Activated CD4-positive, CD25-positive, alpha-beta regulatory T cell treated with anti-CD3 and anti-CD28 coated beads, Interleukin-2, amount 50 U/mL, for 72 hours (primary cell): Measurements from ENCODE around the gene CHST4.
"Not testable (repeated sequence)": the region's sequence is repeated elsewhere in the genome, so short reads cannot be mapped to it uniquely, and the experiment has no call there.

ENCODE experiments used
- DNase-seq: peaks from one replicate; pipeline ENCODE4 v3.0.0; 2021

Gene CHST4

DNA sequence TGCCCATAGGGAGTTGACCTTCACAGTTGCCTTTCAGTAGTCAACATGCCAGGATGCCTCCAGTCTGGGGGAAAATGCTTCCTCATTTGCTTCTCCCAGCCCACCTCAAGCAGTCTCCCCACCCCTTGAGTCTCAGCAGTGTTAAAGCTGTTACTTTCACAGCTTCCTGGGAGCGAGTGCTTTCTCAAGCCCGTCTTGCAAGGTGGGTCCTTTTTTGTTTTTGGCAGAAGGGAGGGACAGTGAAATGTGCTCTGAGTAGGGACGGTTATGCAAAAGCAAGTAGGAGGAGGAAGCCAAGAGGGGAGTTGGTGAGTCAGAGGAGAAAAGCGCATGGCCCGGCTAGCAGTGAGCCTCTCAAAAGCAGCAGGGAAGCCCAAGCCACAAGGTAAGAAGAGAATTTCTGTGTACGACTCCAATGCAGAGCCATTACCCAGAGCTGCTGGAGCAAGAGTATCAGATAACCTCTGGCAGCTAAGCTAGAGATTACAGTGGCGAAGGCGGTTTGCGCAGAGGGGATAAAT, at the start of gene CHST4:
TSS of gene CHST4 (plus strand) at position 316 of the 521 bp plus-strand sequence. CDS start 10,252 bp downstream, outside the sequence.
- DNase-seq = no peak

DNA sequence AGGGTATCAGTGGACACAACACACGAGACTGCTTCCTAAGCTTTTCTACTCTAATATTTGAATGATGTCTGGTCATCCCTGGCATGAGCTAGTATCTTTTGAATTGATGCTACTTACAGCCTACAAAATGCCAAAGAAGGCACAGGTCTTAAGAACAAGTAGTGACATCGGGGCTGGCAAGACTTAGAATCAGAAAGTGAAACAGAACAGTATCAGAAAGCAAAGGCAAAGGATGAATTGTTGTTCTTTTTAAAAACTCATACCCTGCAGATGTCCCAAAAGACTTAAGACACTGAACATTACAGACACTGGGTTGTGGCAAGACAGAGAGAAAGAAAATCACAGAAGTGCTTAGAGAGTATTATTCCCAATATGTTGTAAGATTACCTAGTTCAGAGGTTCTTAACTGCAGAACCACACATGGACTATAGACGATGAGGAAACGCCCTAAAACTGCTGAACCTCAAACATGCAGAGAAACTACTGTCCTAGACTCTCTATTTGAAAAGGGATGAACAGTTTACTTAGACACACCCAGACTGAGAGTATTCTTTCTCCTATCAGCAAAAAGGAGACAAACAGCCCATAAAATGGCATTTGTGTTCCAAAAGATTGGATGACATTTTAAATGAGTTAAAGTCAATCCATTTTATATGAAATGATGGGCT, 49.6 kb upstream of the CHST4 start:
- no peak for DNase-seq

DNA sequence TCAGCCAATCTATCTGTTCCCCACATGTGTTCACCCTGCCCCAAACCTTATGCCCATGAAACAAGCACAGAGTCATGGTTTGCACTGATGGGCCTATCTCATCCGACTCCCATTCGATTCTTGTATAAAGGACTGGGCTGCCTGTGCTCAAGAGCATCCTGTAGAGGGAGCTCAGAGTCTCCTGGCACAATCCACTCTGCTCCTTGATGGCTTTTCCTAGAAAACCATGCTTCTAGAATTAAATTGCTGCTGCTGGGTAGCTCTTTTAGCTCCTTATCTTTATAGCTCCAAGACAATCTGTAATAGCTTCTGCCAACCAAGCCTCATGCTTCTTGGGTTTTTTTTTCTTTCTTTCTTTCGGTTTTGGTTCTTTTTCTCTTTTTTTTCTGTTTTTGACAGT, 46.8 kb upstream of the CHST4 start:
- DNase-seq = no peak

DNA sequence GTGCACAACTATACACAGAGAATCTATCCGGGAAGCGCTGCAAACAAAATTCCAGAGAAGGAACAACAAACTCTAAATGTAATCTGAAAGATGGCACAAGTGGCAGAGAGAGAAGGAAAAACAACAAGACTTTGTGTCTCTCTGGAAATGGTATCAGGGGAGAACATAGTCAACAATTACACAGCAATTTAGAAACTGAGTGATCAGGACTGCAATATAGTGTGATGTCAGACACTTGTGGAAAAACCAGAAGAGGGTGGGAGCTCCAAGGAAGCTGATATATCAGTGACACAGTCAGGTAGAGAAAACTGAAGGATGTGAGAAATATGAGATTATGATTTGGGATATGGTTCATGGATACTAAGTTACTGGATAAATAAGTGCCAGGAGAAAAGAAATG, 45.3 kb upstream of the CHST4 start:
- DNase-seq = no peak

DNA sequence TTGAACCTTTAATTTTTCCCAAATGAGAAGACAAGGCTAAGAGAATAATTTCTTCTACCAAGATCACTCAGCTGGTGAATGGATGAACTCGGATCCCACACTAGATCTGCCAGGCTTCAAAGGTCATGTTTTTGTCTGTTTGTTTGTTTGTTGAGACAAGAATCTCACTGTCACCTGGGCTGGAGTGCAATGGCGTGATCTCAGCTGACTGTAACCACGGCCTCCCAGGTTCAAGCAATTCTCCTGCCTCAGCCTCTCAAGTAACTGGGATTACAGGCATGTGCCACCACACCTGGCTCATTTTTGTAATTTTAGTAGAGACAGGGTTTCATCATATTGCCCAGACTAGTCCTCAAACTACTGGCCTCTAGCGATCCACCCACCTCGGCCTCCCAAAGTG, 43.7 kb upstream of the CHST4 start:
- no peak for DNase-seq

DNA sequence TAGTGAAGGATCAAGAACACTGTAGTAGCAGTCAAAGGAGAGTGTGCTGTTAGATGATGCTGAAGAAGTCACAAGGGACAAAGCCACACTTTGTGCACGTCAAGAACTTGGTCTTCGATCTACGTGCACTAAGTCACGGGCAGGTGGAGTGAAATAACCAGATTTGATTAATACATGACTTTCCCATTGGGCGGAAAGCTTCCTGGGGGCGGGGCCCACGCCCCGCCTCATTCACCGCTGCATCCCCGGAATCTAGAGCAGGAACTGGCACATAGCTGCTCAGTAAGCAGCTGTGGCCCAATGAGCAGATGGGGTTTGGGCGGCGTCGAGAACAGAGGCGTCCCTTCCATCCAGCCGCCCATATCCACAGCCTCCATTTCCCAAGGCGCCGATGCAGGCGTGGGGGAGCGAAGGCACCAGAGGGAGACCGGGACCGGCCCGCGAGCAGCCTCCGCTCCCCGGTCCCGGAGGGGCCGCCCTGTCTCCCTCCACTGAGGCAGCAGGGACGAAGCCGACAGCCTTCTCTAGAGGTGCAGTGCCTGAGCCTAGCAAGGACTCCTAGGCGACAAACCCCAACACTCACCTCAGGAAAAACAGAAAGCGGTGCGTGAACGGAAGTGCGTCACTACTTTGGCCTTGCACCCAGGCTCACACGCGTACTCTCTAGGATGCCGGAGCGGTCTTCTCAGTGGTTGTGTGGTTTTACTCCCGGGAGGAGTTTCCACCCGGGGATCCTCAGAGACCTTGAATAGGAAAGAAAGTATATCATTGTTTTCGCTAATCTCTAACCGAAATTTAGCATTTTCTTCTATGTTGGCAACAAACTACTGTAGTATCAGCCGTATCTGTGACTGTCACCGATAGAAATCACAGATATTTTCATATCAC, 42.0 kb upstream of the CHST4 start:
- peak; percentile 71 for DNase-seq

DNA sequence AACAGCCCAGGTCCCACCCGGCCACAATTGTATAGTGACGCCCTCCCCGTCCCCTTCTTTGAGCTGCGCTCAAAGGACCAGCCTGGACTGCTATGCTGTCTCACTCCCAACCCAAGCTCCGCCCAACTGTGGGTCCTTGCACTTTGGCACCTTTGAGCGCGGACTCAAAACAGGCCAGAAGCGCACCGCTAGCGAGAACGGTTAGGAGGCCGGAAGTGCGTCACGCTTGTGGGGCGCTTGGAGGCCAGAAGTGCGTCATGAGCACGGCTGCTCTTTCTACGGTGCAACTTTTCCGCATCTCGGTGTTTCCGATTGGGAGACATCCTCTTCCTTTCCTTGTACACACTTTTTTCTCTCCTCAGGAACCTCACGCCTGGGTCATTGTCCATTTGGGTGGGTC, 37.1 kb upstream of the CHST4 start, which contains the start of gene ZNF19:
TSS of gene ZNF19 (minus strand) at position 203 of the 400 bp plus-strand sequence. CDS start 7,210 bp downstream, outside the sequence.
- DNase-seq = no peak

DNA sequence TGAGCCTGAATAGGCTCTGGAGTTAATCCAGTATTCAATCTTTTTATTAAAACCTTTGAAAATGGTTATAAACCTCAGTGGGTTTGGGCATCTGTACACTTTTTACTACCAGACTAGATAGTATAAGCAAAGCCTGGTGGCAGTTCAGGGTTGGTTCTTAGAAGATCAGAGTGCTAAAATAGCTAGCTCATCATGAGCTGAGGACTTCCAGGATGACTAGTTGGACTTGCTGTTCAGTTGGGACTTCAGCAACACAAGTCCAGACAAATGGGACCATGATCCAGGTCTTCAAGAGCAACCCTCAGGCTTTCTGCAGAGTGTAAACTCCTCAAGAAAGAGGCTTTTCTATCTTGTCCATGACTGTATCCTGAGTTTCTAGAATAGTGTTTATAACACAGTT, 35.9 kb upstream of the CHST4 start:
- DNase-seq = no peak

DNA sequence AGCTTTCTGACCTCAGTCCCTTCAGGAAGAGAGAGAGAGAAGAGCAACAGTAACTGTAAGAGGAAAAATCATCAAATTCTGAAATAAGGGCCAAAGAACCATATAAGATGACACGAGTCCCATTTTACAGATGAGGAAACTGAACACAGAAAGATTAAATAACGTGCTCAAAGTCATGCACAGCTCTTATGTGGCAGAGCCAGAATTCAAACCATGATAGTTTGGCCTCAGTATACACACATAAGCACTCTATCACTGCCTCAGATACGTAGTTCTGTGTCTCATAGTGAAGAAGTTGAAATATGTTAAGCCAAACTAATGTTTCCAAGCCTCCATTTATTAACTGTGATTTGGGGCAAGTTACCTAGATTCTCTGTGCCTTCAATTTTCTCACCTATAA, 35.2 kb upstream of the CHST4 start:
- no peak for DNase-seq

DNA sequence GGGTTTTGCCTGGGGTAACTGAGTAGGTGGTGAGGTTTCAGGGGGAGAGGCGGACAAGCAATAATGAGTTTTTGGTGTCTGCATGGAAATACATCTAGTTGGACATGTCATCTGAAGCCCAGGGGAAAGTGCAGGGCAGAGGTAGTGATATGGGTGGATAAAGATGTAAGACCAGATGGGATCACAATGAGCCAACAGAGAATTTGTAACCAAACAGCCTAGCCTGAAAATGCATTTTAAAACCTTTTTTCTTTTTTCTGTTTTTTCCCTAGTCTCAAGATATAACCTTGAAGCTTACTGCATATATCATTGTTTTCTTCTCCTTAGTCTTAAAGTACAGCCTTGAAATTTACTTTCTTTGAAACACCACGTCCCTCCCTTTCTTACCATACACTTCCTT, 33.4 kb upstream of the CHST4 start:
- DNase-seq = no peak

DNA sequence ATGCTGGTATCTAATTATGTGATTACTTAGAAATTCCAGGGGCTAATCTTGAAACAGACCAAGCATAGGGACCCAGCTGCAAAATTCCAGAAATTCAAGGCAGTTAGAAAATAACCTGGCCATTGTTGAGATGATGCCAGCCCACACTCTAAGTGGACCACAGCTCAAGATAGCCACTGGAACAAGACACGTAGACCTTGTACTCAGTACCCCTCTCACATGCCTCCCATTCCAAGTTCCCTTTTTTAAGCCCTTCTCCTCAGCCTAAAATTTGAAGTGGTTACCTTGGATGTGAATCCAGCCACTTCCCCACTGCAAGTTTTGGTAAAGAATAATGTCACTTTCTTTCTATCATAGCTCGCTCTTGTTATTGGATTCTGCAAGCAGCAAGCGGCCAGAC, 33.0 kb upstream of the CHST4 start:
- no peak for DNase-seq

DNA sequence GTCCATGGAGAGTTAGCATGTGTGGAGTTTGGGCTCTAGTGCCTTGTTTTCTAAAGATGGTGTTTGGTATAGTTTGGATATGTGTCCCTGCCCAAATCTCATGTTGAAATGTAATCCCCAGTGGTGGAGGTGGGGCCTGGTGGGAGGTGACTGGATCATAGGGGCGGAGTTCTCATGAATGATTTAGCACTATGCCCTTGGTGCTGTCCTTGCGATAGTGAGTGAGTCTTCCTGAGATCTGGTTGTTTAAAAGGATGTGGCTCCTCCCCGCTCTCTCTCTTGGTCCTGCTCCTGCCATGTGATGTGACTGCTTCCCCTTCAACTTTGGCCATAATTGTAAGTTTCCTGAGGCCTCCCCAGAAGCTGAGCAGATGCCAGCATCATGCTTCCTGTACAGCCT, 28.2 kb upstream of the CHST4 start:
- DNase-seq = no peak

DNA sequence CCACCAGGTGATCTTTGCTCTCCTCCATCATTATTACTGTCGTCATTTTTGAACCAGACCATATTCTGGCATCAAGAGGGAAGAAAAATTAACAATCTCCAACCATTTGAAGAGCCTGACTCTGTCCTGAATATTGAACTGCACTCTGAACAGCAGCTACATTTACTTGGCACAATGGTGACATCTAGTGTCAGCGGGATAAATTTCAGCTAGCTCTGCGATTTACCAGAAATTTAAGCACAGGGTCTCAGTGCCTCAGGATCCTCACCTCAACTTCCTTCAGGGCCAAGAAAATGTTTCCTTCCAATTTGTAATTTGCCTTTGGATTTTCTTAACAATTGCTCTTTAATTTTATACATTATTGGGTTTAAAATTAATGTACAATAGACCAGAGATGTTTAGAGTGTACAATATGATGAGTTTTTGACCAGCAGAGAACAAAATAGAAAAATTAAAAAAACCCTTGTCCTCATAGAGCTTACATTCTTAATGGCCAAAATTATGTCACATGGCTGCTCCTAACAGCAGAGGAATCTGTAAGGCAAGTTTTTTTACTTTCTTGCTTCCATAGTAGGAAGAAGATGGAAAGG, 26.4 kb upstream of the CHST4 start:
- peak; percentile 33 for DNase-seq

DNA sequence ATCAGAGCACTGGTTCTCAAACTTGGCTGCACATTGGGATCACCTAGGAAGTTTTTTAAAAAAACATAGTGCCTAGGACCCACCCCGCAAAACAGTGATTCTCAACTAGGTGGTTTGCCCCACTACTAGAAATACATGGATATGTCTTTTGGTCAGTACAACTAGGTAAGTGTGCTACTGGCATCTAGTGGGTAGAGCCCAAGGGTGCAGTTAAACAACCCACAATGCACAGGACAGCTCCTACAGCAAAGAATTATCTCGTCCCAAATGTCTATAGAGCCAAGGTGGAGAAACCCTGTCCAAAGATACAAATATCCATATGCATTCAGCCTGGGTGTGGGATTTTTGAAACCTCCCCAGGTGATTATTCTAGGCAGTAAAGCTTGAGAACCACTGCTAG, 25.3 kb upstream of the CHST4 start:
- DNase-seq = no peak

DNA sequence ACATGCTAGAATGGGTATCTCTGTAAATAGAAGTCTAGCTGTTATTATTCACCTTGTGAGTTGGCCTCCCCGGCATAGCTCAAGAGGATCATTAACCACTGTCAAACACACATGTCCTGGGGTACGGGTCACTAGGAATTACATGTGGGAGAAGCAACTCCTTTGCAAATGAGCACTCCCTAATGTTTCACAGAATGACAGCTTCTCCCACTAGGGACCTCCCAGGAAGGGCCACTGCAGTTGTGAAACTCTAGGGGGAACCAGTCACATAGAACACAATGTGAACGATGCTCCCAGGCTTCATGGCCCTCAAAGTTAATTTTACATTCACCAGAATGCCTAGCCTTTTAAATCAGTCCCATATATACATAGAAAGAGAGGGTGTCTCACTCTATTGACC, 24.7 kb upstream of the CHST4 start:
- DNase-seq = no peak

DNA sequence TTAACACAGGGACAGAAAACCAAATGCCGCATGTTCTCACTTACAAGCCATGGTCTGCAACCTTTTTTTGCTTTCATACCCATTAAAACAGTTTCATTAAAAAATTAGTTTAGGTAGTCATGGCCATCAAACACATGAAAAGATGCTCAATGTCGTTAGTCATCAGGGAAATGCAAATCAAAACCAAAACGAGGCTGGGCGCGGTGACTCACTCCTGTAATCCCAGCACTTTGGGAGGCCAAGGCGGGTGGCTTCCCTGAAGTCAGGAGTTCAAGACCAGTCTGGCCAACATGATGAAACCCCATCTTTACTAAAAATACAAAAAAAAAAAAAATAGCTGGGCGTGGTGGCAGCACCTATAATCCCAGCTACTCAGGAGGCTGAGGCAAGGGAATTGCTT, 22.2 kb upstream of the CHST4 start:
- DNase-seq = not testable (repeated sequence)

DNA sequence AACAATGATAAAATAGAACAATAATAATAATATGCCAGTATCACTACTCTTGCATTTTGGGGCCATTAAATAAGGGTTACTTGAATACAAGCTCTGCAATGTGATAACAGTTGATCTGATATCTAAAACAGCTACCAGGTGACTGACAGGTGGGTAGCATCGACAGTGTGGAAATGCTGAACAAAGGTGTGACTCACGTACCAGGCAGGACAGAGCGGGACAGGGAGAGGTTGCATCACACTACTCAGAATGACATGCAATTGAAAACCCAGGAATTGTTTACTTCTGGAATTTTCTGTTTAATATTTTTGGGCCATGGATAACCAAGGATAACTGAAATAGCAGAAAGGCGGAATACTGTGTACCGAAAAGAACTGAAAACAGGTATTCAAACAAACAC, 21.3 kb upstream of the CHST4 start:
- DNase-seq = no peak

DNA sequence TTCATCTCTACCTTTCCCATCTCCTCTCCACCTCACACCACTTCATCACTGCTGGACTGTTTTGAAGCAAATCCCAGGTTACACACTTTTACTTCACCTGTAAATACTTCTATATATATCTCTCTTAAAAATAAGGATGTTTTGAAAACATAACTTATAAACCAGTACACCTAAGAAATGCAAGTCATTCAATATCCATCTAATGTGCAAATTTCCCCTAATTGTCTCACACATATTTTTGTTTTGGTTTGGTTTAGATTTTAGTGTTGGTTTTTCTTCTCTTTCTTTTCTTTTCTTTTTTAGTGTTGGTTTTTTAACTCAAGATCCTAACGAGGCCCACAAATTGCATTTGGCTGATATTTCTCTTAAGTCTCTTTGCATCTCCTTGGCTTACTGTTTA, 19.2 kb upstream of the CHST4 start:
- no peak for DNase-seq

DNA sequence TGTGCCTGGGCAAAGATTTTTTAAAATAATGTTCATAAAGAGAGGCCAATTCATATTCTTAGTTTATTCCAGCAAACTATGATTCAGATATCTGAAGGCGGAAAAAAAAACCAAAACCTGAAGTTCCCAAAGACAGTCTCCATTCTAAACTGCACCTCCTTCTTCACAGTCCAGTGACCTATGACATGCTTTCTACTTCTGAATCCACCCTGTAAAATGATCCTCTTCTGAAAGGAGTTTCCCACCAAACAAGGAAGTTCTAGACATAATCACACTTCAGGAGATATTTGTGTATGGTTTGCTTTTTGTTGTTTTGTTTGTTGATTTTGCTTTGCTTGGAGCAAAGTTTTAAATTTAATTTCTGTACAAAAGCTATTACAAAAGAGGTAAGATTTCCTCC, 12.9 kb upstream of the CHST4 start:
- DNase-seq = no peak

DNA sequence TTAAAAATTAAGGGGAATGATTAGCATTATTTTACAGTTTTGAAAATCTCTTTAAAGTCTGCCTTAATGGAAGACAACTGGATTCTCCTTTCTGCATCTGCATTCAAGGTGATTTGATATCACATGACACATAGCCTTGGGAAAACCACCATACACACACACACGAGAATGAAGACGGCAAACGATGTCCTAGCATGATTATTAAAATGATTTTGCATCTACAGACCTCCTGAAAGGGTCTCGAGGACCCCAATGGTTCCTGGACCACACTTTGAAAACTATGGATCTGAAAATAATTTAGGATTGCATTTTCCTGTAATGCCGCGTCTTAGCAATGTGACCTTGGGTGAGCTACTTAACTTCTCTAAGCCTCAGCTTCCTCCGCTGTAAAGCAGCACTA, 11.8 kb upstream of the CHST4 start:
- DNase-seq = no peak

DNA sequence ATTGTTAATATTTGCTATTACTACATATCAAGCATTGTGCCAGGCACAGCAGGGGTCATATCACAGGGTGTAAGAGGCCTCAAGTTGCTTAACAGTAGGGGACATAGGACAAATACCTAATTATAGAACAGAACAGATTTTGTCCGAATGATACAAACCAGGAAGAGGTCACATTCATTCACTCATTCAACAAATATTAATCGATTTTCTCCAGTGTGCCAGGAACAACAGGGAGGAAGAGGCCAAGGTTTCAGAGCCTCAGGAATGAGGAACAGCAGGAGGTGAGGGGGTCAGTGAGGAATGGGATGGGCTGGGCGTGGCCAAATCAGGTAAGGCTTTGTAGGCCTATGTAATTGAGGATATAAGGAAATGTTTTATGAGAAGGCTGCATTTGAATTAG, 11.2 kb upstream of the CHST4 start:
- DNase-seq = no peak

DNA sequence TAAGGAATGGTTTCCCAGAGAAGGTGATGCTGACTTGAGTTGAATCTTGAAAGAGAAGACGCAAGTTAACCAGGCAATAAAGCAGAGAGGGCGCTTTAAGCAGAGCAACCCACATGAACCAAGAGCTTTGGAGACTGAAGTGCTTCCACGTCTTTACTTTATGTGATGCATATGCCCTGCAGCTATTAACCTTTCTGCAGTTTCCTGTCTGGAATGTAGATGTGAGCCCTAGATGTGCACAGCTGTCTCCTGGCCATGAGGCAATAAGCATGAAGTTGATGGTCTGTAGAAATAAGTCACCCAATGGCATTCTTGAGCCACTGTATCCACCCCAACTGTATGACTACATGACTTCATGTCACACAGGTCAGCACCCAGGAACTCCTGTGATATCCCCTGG, 5.7 kb upstream of the CHST4 start:
- DNase-seq = no peak
